Endothelial cell (in vitro differentiated cells): ENCODE data around the gene PIGV. TPM values are rescaled to one million over a fixed set of nuclear protein-coding genes. Genes with fewer than 3 reads are reported as not detected.
A peak's percentile ranks its signal among the peaks of the same experiment; 100 is the strongest.
"Not testable (repeated sequence)": the region's sequence is repeated elsewhere in the genome, so short reads cannot be mapped to it uniquely, and the experiment has no call there.

ENCODE experiments used
- DNase-seq: peaks from one replicate; pipeline ENCODE4 v3.0.0; 2021; ENCODE audit warnings: low spot score
- H3K27ac Mint-ChIP-seq: one replicate; pipeline ENCODE4 v1.8.0; 2021; ENCODE audit warnings: mixed read lengths, inconsistent platforms; ENCODE audit not compliant: unreplicated experiment
- H3K27me3 Mint-ChIP-seq: one replicate; pipeline ENCODE4 v1.8.0; 2021; ENCODE audit warnings: mild to moderate bottlenecking, moderate library complexity, mixed read lengths, inconsistent platforms; ENCODE audit not compliant: unreplicated experiment
- H3K36me3 Mint-ChIP-seq: one replicate; pipeline ENCODE4 v1.8.0; 2021; ENCODE audit warnings: mild to moderate bottlenecking, low read depth, mixed read lengths, inconsistent platforms; ENCODE audit not compliant: unreplicated experiment
- H3K4me1 Mint-ChIP-seq: one replicate; pipeline ENCODE4 v1.8.0; 2021; ENCODE audit warnings: mild to moderate bottlenecking, mixed read lengths, inconsistent platforms; ENCODE audit not compliant: unreplicated experiment
- H3K4me3 Mint-ChIP-seq: one replicate; pipeline ENCODE4 v1.8.0; 2021; ENCODE audit warnings: mild to moderate bottlenecking, mixed read lengths, inconsistent platforms; ENCODE audit not compliant: unreplicated experiment
- H3K9me3 Mint-ChIP-seq: one replicate; pipeline ENCODE4 v1.8.0; 2021; ENCODE audit warnings: mixed read lengths, inconsistent platforms; ENCODE audit not compliant: unreplicated experiment
- CTCF ChIP-seq: fragments of 200-600 bp; sonication (generic); IDR thresholded peaks from one replicate; pipeline ENCODE4 v1.5.0; 2021; ENCODE audit warnings: antibody characterized with exemption; ENCODE audit not compliant: unreplicated experiment
- total RNA-seq: library from RNA; stranded (reverse); fragmentation: NEBNext Ultra II Directional; extraction: Animal tissue kit (Norgen Biotek cat#: 25700); gene quantifications from one replicate; pipeline ENCODE4 v1.2.1, GENCODE V29; 2021; ENCODE audit not compliant: unreplicated experiment

The PIGV gene
- total RNA-seq, 1 donor from 2014 or later, result 7.6 TPM

- H3K27ac Mint-ChIP-seq, result no peak overlapping the region
- no peak for TF ChIP-seq CTCF
- peaks cover 49% of the 10 kb centered on the region for H3K36me3 Mint-ChIP-seq
- no peak for DNase-seq
- peaks cover 13% of the 10 kb centered on the region for H3K27me3 Mint-ChIP-seq
- H3K4me1 Mint-ChIP-seq, result peaks cover 20% of the 10 kb centered on the region
- no peaks in the 10 kb centered on the region for H3K9me3 Mint-ChIP-seq
- no peak overlapping the region for H3K4me3 Mint-ChIP-seq
These were observed 44.7 kb downstream of the PIGV start for GRCh38 chr1:26832249-26832960.

DNA sequence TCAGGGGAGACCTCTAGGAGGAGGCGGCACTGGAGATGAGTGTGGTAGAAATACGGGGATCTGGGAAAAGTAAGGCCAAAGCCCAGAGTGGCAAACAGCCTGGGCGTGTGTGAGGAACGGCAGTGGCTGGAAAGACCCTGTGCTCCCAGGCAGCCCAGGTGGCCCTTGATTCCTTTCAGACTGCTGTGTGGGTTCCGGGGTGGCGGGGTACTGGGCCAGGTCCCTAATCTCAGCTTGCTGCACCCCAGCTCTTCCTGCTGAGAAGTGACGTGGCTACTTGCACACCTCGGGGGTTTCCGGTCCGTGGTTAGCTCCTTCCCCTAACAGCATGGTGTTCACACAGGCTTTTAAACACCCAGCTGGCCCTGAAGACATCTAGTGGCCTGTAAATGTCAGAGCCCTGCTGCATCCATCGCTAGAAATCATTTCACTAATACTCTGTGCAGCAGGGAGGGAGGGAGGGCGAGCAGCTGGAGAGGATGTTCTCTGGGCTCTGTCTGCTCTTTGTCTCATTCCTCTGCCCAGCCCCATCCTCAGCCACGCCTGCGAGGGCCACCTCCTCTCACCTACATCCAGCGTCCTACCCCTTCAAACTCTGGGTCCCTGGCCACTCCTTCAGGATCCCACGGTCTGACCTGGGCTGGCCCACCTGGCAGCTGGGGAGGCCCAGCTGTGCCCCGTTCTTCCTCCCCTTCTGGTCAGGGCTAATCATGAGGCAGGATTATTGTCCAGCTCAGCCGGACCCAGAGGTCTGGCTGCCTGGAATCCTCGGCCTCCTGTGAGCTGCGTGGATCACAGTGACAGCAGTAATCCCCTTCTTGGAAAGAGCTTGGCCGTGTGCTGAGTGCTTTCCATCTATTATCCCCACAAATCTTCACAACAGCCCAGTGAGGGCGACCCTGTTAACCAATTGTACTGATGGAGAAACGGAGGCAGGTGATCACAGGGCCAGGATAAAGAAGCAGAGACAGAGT is 46.0 kb downstream of the PIGV start:
- DNase-seq, result no peak
- peak overlapping the region; percentile 17 for H3K4me3 Mint-ChIP-seq
- H3K4me1 Mint-ChIP-seq, result peaks cover 10% of the 10 kb centered on the region
- H3K9me3 Mint-ChIP-seq, result no peaks in the 10 kb centered on the region
- peaks cover 49% of the 10 kb centered on the region for H3K36me3 Mint-ChIP-seq
- H3K27ac Mint-ChIP-seq, result peak overlapping the region; percentile 5
- no peak for TF ChIP-seq CTCF
- H3K27me3 Mint-ChIP-seq, result peaks cover 8% of the 10 kb centered on the region

DNA sequence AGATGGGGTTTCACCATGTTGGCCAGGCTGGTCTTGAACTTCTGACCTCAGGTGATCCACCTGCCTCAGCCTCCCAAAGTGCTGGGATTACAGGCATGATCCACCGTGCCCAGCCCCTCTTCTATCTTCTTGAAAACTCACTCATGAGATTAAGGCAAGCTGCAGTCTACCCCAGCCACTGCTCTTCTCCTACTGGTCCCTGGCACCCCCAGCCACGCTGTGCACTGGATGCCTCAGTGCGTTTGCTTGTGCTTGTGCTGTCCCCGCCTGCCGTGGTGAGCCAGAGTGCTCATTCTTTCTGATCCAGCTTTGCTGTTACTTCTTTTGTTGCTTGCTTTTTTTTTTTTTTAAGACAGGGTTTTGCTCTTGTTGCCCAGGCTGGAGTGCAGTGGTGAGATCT is 49.9 kb downstream of the PIGV start:
- not testable (repeated sequence) for DNase-seq, H3K27me3 Mint-ChIP-seq, H3K9me3 Mint-ChIP-seq, H3K4me1 Mint-ChIP-seq, H3K27ac Mint-ChIP-seq, H3K4me3 Mint-ChIP-seq
- peaks cover 36% of the 10 kb centered on the region for H3K36me3 Mint-ChIP-seq

DNA sequence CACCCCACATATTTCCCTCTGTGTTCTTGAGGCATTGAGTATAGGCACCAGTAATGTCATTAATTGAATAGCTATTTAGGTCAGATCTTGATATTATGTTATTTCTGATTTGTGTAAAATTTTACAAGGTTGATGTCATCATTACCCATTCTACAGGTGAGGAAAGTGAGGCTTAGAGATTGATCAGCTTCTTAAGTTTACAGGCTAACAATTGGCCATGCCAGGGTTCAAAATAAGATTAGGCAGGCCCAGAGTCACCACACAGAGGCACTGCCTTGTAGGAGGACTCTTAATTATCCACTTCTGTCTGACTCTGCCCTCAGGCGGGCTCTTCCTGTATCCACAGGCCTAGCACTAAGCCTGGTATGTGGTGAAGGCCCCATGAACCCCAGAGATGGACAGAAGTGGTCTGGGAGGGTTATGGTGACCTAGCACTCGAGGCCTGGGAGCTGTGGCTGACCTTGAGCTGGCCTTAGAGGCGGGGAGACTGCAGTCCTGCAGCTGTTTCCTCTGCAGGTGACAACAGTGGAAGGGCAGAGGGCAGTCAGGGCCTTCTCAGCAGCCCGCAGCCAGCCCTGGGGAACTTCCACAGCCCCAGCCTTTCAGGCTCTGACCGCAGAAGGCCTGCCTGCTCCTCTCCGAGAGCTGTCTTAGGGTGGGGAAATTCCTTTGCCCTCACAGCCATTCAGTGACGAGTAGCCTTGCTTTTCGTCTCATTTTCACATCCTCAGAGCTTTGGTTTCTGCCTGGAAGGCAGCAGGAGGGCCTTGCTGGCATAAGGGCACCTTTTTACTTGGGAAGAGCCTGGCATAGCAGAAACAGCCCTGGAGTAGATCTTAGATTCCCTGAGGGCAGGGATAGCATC is 51.0 kb downstream of the PIGV start:
- H3K36me3 Mint-ChIP-seq, result peaks cover 26% of the 10 kb centered on the region
- TF ChIP-seq CTCF, result no peak
- H3K4me3 Mint-ChIP-seq, result peak overlapping the region; percentile 48
- no peak overlapping the region for H3K27ac Mint-ChIP-seq
- no peaks in the 10 kb centered on the region for H3K9me3 Mint-ChIP-seq
- no peak for DNase-seq
- H3K4me1 Mint-ChIP-seq, result no peaks in the 10 kb centered on the region
- H3K27me3 Mint-ChIP-seq, result peaks cover 3% of the 10 kb centered on the region

- Mint-ChIP-seq H3K36me3 (peaks cover 22% of the 10 kb centered on the region), H3K9me3 (no peaks in the 10 kb centered on the region), H3K4me1 (no peaks in the 10 kb centered on the region), H3K27ac (no peak overlapping the region), H3K4me3 (peak overlapping the region; percentile 21), H3K27me3 (peaks cover 2% of the 10 kb centered on the region)
- DNase-seq, result no peak
- no peak for TF ChIP-seq CTCF
These were observed 51.6 kb downstream of the PIGV start for GRCh38 chr1:26839339-26839722.
